Smooth muscle cell (in vitro differentiated cells): ENCODE measurements around the gene TSPAN9. TPM values are rescaled to one million over a fixed set of nuclear protein-coding genes. Genes with fewer than 3 reads are reported as not detected.

Experiments
- DNase-seq: peaks from one replicate; lab custom pipeline; 2025; ENCODE audit not compliant: unreplicated experiment; lab: John Stamatoyannopoulos, UW
- H2AFZ ChIP-seq: fragments of 200-600 bp; sonication (generic); 2 replicates; pipeline ENCODE4 v1.6.0; 2016; ENCODE audit warnings: antibody characterized with exemption, low read depth, mild to moderate bottlenecking
- H3F3A ChIP-seq: fragments of 200-600 bp; sonication (generic); 2 replicates; pipeline ENCODE4 v1.6.0; 2017; ENCODE audit warnings: antibody characterized with exemption, low read depth
- H3K27ac ChIP-seq: fragments of 200-600 bp; sonication (generic); 2 replicates; pipeline ENCODE4 v1.5.1; 2016; ENCODE audit warnings: low read depth, mild to moderate bottlenecking
- H3K27me3 ChIP-seq: fragments of 200-600 bp; sonication (generic); 2 replicates; pipeline ENCODE4 v1.6.1; 2016; ENCODE audit warnings: low read depth, mild to moderate bottlenecking
- H3K36me3 ChIP-seq: fragments of 200-600 bp; sonication (generic); 2 replicates; pipeline ENCODE4 v1.5.1; 2016; ENCODE audit warnings: low read depth
- H3K4me1 ChIP-seq: fragments of 200-600 bp; sonication (generic); 2 replicates; pipeline ENCODE4 v1.5.1; 2016; ENCODE audit warnings: low read depth
- H3K4me2 ChIP-seq: fragments of 200-600 bp; sonication (generic); 2 replicates; pipeline ENCODE4 v1.6.0; 2016; ENCODE audit warnings: mild to moderate bottlenecking
- H3K4me3 ChIP-seq: fragments of 200-600 bp; sonication (generic); 2 replicates; pipeline ENCODE4 v1.5.1; 2016; ENCODE audit warnings: mild to moderate bottlenecking
- H3K79me2 ChIP-seq: fragments of 200-600 bp; sonication (generic); 2 replicates; pipeline ENCODE4 v1.6.0; 2016; ENCODE audit warnings: low read depth, mild to moderate bottlenecking
- H3K9ac ChIP-seq: fragments of 200-600 bp; sonication (generic); 2 replicates; pipeline ENCODE4 v1.6.0; 2016; ENCODE audit warnings: low read depth
- H3K9me3 ChIP-seq: fragments of 200-600 bp; sonication (generic); replicated peaks from 2 replicates; pipeline ENCODE4 v1.5.1; 2016; ENCODE audit warnings: low read depth
- H4K20me1 ChIP-seq: fragments of 200-600 bp; sonication (generic); 2 replicates; pipeline ENCODE4 v1.6.0; 2016; ENCODE audit warnings: low read depth
- CTCF ChIP-seq: fragments of 200-600 bp; sonication (generic); IDR thresholded peaks from 2 replicates; pipeline ENCODE4 v1.5.1; 2017; ENCODE audit warnings: borderline replicate concordance, mild to moderate bottlenecking, antibody characterized with exemption; ENCODE audit not compliant: insufficient read depth, poor library complexity, severe bottlenecking
- WGBS: methylation state at CpG from one replicate; pipeline ENCODE4 v1.1.7; 2016; ENCODE audit warnings: low lambda C conversion rate; 5-methylcytosine and 5-hydroxymethylcytosine counted together
- polyA plus RNA-seq: library from polyadenylated mRNA; unstranded; fragments of >200 nt; fragmentation: Nextera tagmentation; extraction: Ambion mirVana; gene quantifications from 2 replicates; pipeline ENCODE4 v1.2.1, GENCODE V29; 2016
- total RNA-seq: library from RNA; depleted of rRNA; stranded (reverse); fragments of >200 nt; gene quantifications from 2 replicates; pipeline ENCODE4 v1.2.3, GENCODE V29; 2014

Gene TSPAN9
- total and polyA plus RNA-seq, 2 experiments from 2014 or later: 17.7 to 29.8 TPM

- Histone ChIP-seq H3K4me3 (no peak overlapping the region), H3K4me2 (no peak overlapping the region), H3K27ac (no peak overlapping the region), H3K4me1 (no peaks in the 10 kb centered on the region), H3K9me3 (no peaks in the 10 kb centered on the region), H3F3A (no peaks in the 10 kb centered on the region), H3K9ac (no peak overlapping the region), H2AFZ (no peak overlapping the region), H3K27me3 (peaks cover 20% of the 10 kb centered on the region), H3K36me3 (no peaks in the 10 kb centered on the region), H3K79me2 (no peaks in the 10 kb centered on the region), H4K20me1 (no peaks in the 10 kb centered on the region)
- 86% methylated on average over 13 of the region's 13 CpGs for WGBS
- TF ChIP-seq CTCF: no peak
- DNase-seq: no peak
Measured at GRCh38 chr12:3317841-3318501, 240.8 kb downstream of the TSPAN9 start.

- H3K79me2 ChIP-seq: no peaks in the 10 kb centered on the region
- H3K4me1 ChIP-seq: no peaks in the 10 kb centered on the region
- H3K9me3 ChIP-seq: no peaks in the 10 kb centered on the region
- H2AFZ ChIP-seq: no peak overlapping the region
- H3F3A ChIP-seq: no peaks in the 10 kb centered on the region
- no peak for TF ChIP-seq CTCF
- no peak overlapping the region for H3K4me3 ChIP-seq
- DNase-seq: no peak
- no peak overlapping the region for H3K27ac ChIP-seq
- WGBS: 85% methylated on average over 17 of the region's 17 CpGs
- peaks cover 20% of the 10 kb centered on the region for H3K27me3 ChIP-seq
- H3K4me2 ChIP-seq: no peak overlapping the region
- H4K20me1 ChIP-seq: no peaks in the 10 kb centered on the region
- H3K9ac ChIP-seq: no peak overlapping the region
- no peaks in the 10 kb centered on the region for H3K36me3 ChIP-seq
Measured at GRCh38 chr12:3319723-3320492, 242.7 kb downstream of the TSPAN9 start.

GRCh38 chr12:3320881-3321509 is 243.8 kb downstream of the TSPAN9 start:
- peaks cover 20% of the 10 kb centered on the region for H3K27me3 ChIP-seq
- no peaks in the 10 kb centered on the region for H3F3A ChIP-seq
- no peak overlapping the region for H3K9ac ChIP-seq
- H3K9me3 ChIP-seq: no peaks in the 10 kb centered on the region
- no peaks in the 10 kb centered on the region for H3K36me3 ChIP-seq
- no peaks in the 10 kb centered on the region for H3K4me1 ChIP-seq
- H3K27ac ChIP-seq: no peak overlapping the region
- DNase-seq: no peak
- WGBS: 91% methylated on average over 17 of the region's 17 CpGs
- no peaks in the 10 kb centered on the region for H3K79me2 ChIP-seq
- no peak overlapping the region for H2AFZ ChIP-seq
- no peak overlapping the region for H3K4me2 ChIP-seq
- no peak for TF ChIP-seq CTCF
- no peaks in the 10 kb centered on the region for H4K20me1 ChIP-seq
- no peak overlapping the region for H3K4me3 ChIP-seq
